HG03521 (cell line): ENCODE measurements around the gene TAOK3.
A peak's percentile ranks its signal among the peaks of the same experiment; 100 is the strongest.
"Not testable (repeated sequence)": the region's sequence is repeated elsewhere in the genome, so short reads cannot be mapped to it uniquely, and the experiment has no call there.

Source experiments
- ATAC-seq: cut with Tn5 transposase; IDR thresholded peaks from one replicate; pipeline ENCODE4 v1.9.1; 2021; ENCODE audit warnings: mild to moderate bottlenecking, moderate library complexity; ENCODE audit not compliant: unreplicated experiment

TAOK3 gene

DNA sequence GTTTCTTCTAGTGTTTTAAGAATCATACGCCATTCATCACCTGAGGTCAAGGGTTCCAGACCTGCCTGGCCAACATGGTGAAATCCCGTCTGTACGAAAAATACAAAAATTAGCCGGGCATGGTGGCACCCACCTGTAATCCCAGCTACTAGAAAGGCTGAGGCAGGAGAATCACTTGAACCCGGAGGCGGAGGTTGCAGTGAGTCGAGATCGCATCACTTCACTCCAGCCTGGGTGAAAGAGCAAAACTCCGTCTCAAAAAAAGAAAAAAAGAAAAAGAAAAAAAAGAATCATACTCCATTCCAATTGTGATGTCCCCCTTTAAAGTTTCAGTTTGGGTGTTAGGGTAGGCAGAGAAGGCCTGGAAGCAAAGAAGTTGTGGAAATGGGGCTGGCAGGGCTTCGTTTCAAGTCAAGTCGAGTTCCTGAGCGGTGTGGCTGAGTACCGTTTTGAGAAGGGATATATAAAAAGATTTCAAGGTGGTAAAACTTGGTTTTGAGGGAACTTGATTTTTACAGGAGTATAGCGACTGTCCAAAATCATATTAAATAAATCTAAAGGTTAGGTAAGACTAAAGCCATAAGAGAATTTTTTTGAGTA, 1.5 kb upstream of the TAOK3 start:
- ATAC-seq = no peak

- no peak for ATAC-seq
Measured at GRCh38 chr12:118373616-118374015, 909 bp upstream of the TAOK3 start.

DNA sequence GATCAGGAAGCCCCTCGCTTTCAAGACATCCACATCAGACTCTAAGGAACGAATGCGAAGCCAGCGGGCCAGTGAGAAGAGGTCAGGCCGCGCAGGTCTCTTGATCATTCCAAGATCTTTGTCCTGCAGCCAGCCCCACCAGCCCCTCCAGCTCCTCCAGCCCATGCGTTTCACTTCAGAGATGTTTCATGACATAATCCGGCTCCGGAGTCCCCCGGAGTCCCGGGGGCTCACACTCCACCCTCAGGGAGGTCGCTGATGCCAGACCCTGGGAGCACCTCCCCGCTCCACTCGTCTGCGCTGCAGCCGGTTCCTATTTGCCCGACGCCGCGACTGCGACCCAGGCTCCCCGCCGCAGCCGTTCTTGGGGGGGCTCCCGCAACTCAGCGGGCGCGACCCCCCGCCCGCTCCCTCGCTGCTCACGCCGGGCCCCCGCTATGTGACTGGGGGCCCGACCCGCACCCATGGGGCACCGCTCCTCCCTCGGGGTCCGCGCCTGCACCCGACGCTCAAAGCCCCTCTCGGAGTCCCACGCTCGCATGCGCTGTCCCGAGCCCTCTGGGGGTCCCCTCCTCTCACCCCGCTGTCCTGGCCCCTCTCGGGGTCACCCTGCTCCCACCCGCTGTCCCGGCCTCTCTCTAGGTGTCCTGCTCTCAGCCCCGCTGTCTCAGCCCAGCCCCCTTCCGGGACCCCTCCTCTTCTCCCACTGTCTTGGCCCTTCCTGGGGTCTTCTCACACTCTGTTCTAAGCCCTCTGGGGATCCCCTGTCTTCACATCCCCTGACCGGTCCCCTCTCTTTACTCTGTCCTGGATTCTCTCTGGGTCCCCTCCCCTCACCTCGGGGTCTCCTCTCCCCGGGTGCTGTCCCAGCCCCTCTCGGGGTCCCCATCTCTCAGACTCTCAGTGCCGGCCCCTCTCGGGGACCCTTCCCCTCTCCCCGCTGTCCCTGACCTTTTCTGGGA, 1.1 kb downstream of the TAOK3 start:
- ATAC-seq = no peak

DNA sequence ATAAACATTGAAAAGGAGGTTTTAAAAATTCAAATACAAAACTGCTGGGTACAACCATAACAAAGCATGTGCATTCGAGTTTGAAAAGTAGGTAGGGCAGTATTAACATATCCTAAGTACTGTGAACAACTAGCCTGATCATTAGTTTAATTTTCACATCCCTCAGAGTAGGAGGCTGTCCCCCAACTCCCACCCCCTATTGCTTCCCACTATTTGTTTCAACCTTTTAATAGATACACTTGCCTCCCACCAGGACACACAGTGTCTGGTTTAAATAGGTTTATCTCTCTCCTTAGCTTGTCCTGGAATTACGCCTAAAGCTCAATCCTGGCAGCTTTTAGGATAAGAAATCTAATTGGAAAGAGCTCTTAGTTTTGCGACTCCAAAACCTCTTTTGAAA, 2.1 kb downstream of the TAOK3 start:
- no peak for ATAC-seq

- ATAC-seq = no peak
Measured at GRCh38 chr12:118368821-118369220, 3.9 kb downstream of the TAOK3 start.

GRCh38 chr12:118361889-118362288, 10.8 kb downstream of the TAOK3 start:
- no peak for ATAC-seq

- ATAC-seq = no peak
Measured at GRCh38 chr12:118361092-118361404, 11.7 kb downstream of the TAOK3 start.

- no peak for ATAC-seq
Measured at GRCh38 chr12:118359541-118359915, 13.2 kb downstream of the TAOK3 start.

DNA sequence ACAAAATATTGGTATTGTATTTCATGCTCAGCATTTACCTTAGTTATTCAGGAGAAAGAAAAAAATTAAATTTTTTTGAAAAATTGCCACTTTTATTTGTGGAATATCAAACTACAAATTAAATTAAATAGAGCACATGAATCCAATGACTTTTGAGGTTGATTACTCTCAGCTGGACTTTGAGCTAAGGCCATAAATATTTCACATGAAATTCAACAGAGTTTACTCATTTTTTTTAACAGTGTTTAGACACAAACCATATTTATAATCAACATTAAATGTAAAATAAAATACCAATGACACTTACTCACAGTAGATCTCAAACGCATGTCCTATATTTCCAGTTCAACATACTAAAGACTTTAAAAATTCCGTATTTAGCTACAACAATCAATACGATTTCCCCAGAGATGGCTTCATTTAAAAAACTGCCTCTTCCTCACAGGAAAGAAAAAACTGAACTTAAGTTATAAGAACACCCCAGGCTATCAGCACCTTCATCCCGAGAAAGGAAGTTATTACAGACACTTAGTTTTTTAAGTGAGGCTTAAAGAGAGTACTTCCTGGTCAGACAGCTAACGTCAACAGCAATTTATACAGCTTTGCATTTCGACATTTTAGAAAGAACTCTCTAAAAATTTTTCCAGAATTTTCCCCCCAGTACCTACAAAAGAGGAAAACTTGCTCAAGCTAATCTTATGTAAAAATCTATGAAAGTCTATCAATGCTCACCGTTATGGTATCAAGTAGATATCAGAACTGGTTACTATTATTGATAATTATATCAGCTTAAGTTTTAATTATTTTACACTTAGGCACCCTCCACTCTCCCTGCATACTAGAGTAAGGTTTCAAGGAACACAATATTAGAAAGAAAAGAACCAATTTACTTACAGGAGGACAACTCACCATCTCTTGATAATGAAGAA, 13.8 kb downstream of the TAOK3 start:
- ATAC-seq = no peak

DNA sequence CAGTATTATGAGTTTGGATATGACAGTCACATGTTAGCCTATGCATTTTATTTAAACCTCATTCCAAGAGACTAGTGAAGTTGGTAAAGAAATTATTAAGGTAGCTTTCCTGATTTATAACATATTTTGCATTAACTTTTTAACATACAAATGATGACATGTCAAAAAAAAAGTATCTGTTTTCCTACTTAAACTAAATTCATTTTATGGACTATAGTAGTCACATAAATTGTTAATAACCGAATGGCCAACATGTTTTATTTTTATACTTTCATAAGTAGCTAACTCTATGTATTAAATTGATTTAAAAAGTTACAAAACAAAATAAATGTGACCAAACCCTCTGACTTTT, 14.7 kb downstream of the TAOK3 start:
- ATAC-seq = no peak

DNA sequence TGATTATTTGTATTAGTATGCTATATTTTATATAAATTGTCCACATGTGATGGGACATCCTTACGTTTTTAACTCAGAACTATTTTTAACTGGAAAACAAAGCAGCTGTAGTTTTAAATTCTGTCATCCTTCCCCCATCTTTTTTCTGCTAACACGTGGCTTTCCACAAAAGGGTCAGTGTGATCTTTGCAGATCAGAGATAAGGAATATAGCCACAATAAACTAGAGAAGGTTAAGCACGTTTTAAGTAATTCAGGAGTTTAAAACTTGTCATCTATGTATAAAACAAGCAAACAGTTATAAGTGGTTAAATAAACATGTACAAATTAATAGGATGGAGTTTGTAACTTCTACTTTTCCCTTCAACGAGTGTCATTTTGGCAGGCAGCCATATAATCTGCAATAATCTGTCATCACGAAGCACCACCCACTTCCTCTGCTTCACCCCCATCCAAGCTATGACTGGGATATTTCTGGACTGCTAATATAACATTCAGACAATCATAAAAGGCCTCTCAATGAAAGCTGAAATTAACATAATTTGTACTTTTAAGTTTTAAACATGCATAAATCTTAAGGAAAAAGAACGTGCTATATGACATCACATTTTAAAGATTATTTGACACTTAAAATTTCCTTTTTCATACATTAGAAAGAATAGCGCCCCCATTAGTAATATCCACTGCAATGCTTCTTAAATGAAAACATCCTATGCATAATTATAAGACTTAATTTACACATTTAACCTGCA, 15.3 kb downstream of the TAOK3 start:
- ATAC-seq = peak; percentile 47

GRCh38 chr12:118356809-118357256, 15.9 kb downstream of the TAOK3 start:
- no peak for ATAC-seq

- no peak for ATAC-seq
Measured at GRCh38 chr12:118355843-118356242, 16.9 kb downstream of the TAOK3 start.

- no peak for ATAC-seq
Measured at GRCh38 chr12:118354903-118355302, 17.8 kb downstream of the TAOK3 start.

DNA sequence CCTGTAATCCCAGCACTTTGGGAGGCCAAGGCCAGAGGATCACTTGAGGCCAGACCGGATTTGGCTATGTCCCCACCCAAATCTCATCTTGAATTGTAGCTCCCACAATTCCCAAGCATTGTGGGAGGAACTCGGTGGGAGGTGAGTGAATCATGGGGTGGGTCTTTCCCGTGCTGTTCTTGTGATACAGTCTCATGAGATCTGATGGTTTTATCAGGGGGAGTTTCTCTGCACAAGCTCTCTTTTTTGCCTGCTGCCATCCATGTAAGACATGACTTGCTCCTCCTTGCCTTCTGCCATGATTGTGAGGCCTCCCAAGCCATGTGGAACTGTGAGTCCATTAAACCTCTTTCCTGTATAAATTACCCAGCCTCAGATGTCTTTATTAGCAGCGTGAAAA, 18.2 kb downstream of the TAOK3 start:
- ATAC-seq = not testable (repeated sequence)

DNA sequence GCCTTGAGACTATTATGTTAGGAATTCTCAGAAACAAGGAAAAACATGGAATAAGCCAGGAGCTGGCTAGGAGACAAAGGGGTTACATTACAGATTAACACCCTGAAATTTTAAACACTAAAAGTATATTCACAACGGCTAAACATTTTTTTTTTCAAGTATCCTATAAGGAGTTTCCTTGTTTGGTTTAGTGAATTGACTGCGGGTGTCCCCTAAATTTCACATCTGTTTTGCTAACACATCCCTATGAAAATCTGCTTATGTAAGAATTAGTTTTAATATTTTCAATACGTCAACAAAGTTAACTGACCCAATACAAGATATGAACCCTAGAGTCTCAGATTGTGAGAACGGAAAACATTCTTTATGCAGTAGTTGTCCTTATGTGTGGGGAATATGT, 19.0 kb downstream of the TAOK3 start:
- no peak for ATAC-seq

- no peak for ATAC-seq
Measured at GRCh38 chr12:118350908-118351559, 21.7 kb downstream of the TAOK3 start.

DNA sequence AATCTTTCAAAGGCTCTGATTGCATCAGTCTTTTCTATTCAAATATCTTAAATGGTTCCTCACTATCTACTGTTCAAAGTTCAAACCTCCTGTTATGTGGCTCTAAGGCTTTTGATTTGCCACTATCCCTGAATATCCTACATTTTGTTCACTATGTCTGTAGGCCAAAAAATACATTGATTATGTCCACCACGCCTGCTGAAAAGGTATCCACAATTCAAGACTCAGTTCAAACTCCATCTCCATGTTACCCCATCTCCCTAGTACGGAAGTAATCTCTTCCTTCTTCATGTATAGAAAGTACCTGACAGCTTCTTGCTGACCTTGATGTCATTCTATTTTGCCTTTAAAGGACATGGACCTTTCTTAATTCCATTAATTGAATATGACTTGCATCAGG, 24.8 kb downstream of the TAOK3 start:
- ATAC-seq = no peak

- no peak for ATAC-seq
Measured at GRCh38 chr12:118346895-118347294, 25.8 kb downstream of the TAOK3 start.

GRCh38 chr12:118345355-118345754, 27.4 kb downstream of the TAOK3 start:
- no peak for ATAC-seq
